HepG2 (cell line): Measurements from ENCODE around the gene MEGF6. TPM values are rescaled to one million over a fixed set of nuclear protein-coding genes. Genes with fewer than 3 reads are reported as not detected.

ENCODE experiments used
- ATAC-seq: fragments of 200-7000 bp; cut with Tn5 transposase; 3 replicates; pipeline ENCODE4 v1.9.1; 2020; ENCODE audit warnings: mild to moderate bottlenecking, moderate library complexity
- BruUV-seq: library from RNA; stranded (reverse); fragments of 400-500 nt; replicated peaks from 2 replicates; lab custom pipeline; 2021; lab: Mats Ljungman, UMichigan
- CTCF ChIA-PET: fragments of 300-600 bp; formaldehyde crosslinking; extraction: SDS; loops from one replicate; lab custom pipeline; 2021; ENCODE audit warnings: low total read pairs, inconsistent platforms, low intra/inter-chr PET ratio; lab: Yijun Ruan, JAX
- POLR2A ChIA-PET: fragments of 350-600 bp; sonication (Branson Sonifier 250); formaldehyde crosslinking; loops from one replicate; lab custom pipeline; 2020; ENCODE audit warnings: antibody characterized with exemption, inconsistent platforms; lab: Yijun Ruan, JAX
- DNase-seq: peaks from one replicate; pipeline ENCODE4 v3.0.0-alpha.2; 2015; ENCODE audit warnings: low spot score
- FAIRE-seq: peaks from 3 replicates; lab custom pipeline; 2011; peaks lifted over from hg19 to GRCh38; lab: Jason Lieb, UNC
- H2AFZ ChIP-seq: one replicate; pipeline ENCODE4 v1.6.1; 2011; ENCODE audit warnings: low read length, inconsistent platforms
- H3K27ac ChIP-seq: fragments of 300-600 bp; 3 replicates; pipeline ENCODE4 v1.8.0; 2011; ENCODE audit warnings: mixed run types, mild to moderate bottlenecking, mixed read lengths, low read length, inconsistent platforms; ENCODE audit not compliant: insufficient read depth; ENCODE audit errors: extremely low read length
- H3K27me3 ChIP-seq, 2 experiments: fragments of 200-600 bp in 1 of 2; 2 replicates in 1 of 2; 3 replicates in 1 of 2; pipeline versions ENCODE4 v1.6.0 to v1.8.0; 2011; ENCODE audit warnings: low read length in 2 of 2, mild to moderate bottlenecking in 2 of 2, moderate library complexity in 2 of 2, inconsistent platforms in 1 of 2; ENCODE audit not compliant: insufficient read depth in 2 of 2, control insufficient read depth in 1 of 2
- H3K36me3 ChIP-seq, 2 experiments: fragments of 200-600 bp in 1 of 2; replicated peaks in 1 of 2; 2 replicates in 1 of 2; 3 replicates in 1 of 2; pipeline versions ENCODE4 v1.5.1 to v1.8.0; 2011; ENCODE audit warnings: low read length in 2 of 2, inconsistent platforms in 1 of 2; ENCODE audit not compliant: insufficient read depth in 2 of 2, control insufficient read depth in 1 of 2
- H3K4me1 ChIP-seq: 2 replicates; pipeline ENCODE4 v1.5.1; 2012; ENCODE audit warnings: low read length, inconsistent platforms; ENCODE audit not compliant: insufficient read depth
- H3K4me2 ChIP-seq: 2 replicates; pipeline ENCODE4 v1.6.0; 2011; ENCODE audit warnings: low read depth, low read length, inconsistent platforms
- H3K4me3 ChIP-seq, 3 experiments: fragments of 200-600 bp in 1 of 3; sonication (generic), shearing (Covaris generic) in 1 of 3; replicated peaks in 1 of 3; 2 replicates each; pipeline ENCODE4 v1.5.1; 2011 to 2016; ENCODE audit warnings: low read length in 3 of 3, inconsistent platforms in 2 of 3, low read depth in 2 of 3, mild to moderate bottlenecking in 2 of 3, control low read depth in 1 of 3, mixed read lengths in 1 of 3; ENCODE audit not compliant: insufficient read depth in 1 of 3
- H3K79me2 ChIP-seq: one replicate; pipeline ENCODE4 v1.6.1; 2011; ENCODE audit warnings: low read length, inconsistent platforms; ENCODE audit not compliant: insufficient read depth
- H3K9ac ChIP-seq: 2 replicates; pipeline ENCODE4 v1.6.0; 2011; ENCODE audit warnings: mild to moderate bottlenecking, low read depth, low read length, inconsistent platforms; ENCODE audit not compliant: insufficient read depth
- H3K9me3 ChIP-seq: 2 replicates; pipeline ENCODE4 v1.5.1; 2012; ENCODE audit warnings: mild to moderate bottlenecking, low read length
- H4K20me1 ChIP-seq: 2 replicates; pipeline ENCODE4 v1.6.0; 2011; ENCODE audit warnings: inconsistent platforms, mild to moderate bottlenecking, low read length, moderate library complexity; ENCODE audit not compliant: insufficient read depth
- AGO2 ChIP-seq: fragments of 200-400 bp; formaldehyde crosslinking; optimal IDR thresholded peaks from 2 replicates; pipeline ENCODE3; 2017; ENCODE audit warnings: mild to moderate bottlenecking, low read depth, low read length, moderate library complexity
- CREM ChIP-seq, 2 experiments: sonication (generic) in 1 of 2; formaldehyde crosslinking in 1 of 2; IDR thresholded peaks; 2 replicates each; pipeline versions ENCODE4 v1.4.0 to v1.6.1; 2016 to 2020; ENCODE audit warnings: antibody characterized with exemption in 1 of 2, mild to moderate bottlenecking in 1 of 2, missing genetic modification reagents in 1 of 2
- ETV5 ChIP-seq: IDR thresholded peaks from 2 replicates; pipeline ENCODE4 v1.6.1; 2018; ENCODE audit warnings: missing biosample characterization, missing genetic modification reagents, inconsistent platforms, borderline replicate concordance
- HNRNPL ChIP-seq: fragments of 200-400 bp; formaldehyde crosslinking; IDR thresholded peaks from 2 replicates; pipeline ENCODE4 v1.6.1; 2017; ENCODE audit warnings: mild to moderate bottlenecking, low read depth, low read length
- NKX3-1 ChIP-seq: sonication (generic); formaldehyde crosslinking; IDR thresholded peaks from 2 replicates; pipeline ENCODE4 v1.5.0; 2020; ENCODE audit warnings: missing genetic modification reagents
- NR1H2 ChIP-seq: sonication (generic); formaldehyde crosslinking; IDR thresholded peaks from 2 replicates; pipeline ENCODE4 v1.8.1; 2022; ENCODE audit warnings: low read depth, missing genetic modification reagents, borderline replicate concordance
- RBFOX2 ChIP-seq: fragments of 200-400 bp; formaldehyde crosslinking; IDR thresholded peaks from 2 replicates; pipeline ENCODE4 v1.6.1; 2017; ENCODE audit warnings: low read depth, mild to moderate bottlenecking, low read length
- RBM22 ChIP-seq: fragments of 200-400 bp; formaldehyde crosslinking; optimal IDR thresholded peaks from 2 replicates; pipeline ENCODE3; 2017; ENCODE audit warnings: mild to moderate bottlenecking, low read length, moderate library complexity
- RFXAP ChIP-seq: sonication (generic); formaldehyde crosslinking; IDR thresholded peaks from 2 replicates; pipeline ENCODE4 v1.4.0; 2020; ENCODE audit warnings: missing genetic modification reagents, borderline replicate concordance
- WIZ ChIP-seq: sonication (generic); formaldehyde crosslinking; IDR thresholded peaks from 2 replicates; pipeline ENCODE4 v1.5.1; 2020; ENCODE audit warnings: mild to moderate bottlenecking, missing genetic modification reagents
- ZBTB1 ChIP-seq: sonication (generic); formaldehyde crosslinking; IDR thresholded peaks from 2 replicates; pipeline ENCODE4 v1.4.0; 2020; ENCODE audit warnings: missing genetic modification reagents, borderline replicate concordance
- ZKSCAN5 ChIP-seq: sonication (generic); formaldehyde crosslinking; IDR thresholded peaks from 2 replicates; pipeline ENCODE4 v1.5.1; 2020; ENCODE audit warnings: mild to moderate bottlenecking, missing genetic modification reagents
- ZNF451 ChIP-seq: sonication (generic); formaldehyde crosslinking; IDR thresholded peaks from 2 replicates; pipeline ENCODE4 v1.5.0; 2020; ENCODE audit warnings: mild to moderate bottlenecking, missing genetic modification reagents
- WGBS: methylation state at CpG from one replicate; pipeline ENCODE4 v1.1.6; 2017; ENCODE audit warnings: low lambda C conversion rate; 5-methylcytosine and 5-hydroxymethylcytosine counted together
- in situ Hi-C: cut with HindIII; loops from 2 replicates; pipeline ENCODE4 v1.10.0; 2017; ENCODE audit warnings: low pct_unique_long_range_greater_than_20kb; ENCODE audit not compliant: extremely low pct_ligation_motif_present
- intact Hi-C: fragments of 100-400 bp; cut with micrococcal nuclease; formaldehyde crosslinking; loops from one replicate; pipeline ENCODE4 v1.10.0; 2022; ENCODE audit not compliant: unreplicated experiment
- polyA plus RNA-seq, 8 experiments: library from polyadenylated mRNA; depleted of rRNA in 3 of 8; stranded (reverse) in 7 of 8; unstranded in 1 of 8; fragments of >200 nt; fragmentation: Illumina TruSeq in 4 of 8; extraction: Trizol in 4 of 8; gene quantifications; 2 replicates each; pipeline versions ENCODE4 v1.2.1 to v1.2.3, GENCODE V29; 2011 to 2016; ENCODE audit warnings: low read depth in 4 of 8, missing spikeins in 1 of 8, mixed read lengths in 1 of 8; ENCODE audit not compliant: insufficient read depth in 1 of 8
- total RNA-seq, 5 experiments: library from RNA; depleted of rRNA; stranded (reverse); fragments of >200 nt; fragmentation: Illumina TruSeq; extraction: Trizol; gene quantifications; 2 replicates each; pipeline ENCODE4 v1.2.3, GENCODE V29; 2016; ENCODE audit warnings: low read depth in 1 of 5
- TF ChIP-seq, protein P1 (sequence below): sonication (generic); formaldehyde crosslinking; IDR thresholded peaks from 2 replicates; pipeline ENCODE4 v1.4.0; 2020; ENCODE audit warnings: missing genetic modification reagents, borderline replicate concordance
- TF ChIP-seq, protein P2 (sequence below): sonication (generic); formaldehyde crosslinking; IDR thresholded peaks from 2 replicates; pipeline ENCODE4 v1.5.1; 2020; ENCODE audit warnings: missing genetic modification reagents, mild to moderate bottlenecking, borderline replicate concordance
- TF ChIP-seq, protein P3 (sequence below): sonication (generic); formaldehyde crosslinking; IDR thresholded peaks from 2 replicates; pipeline ENCODE4 v1.4.0; 2020; ENCODE audit warnings: mild to moderate bottlenecking, missing genetic modification reagents

The MEGF6 gene
- total and polyA plus RNA-seq, 2 of the 13 experiments (the other 11 are each of a cell fraction or from before 2014, with no cell fraction given), result 1.9 TPM

DNA sequence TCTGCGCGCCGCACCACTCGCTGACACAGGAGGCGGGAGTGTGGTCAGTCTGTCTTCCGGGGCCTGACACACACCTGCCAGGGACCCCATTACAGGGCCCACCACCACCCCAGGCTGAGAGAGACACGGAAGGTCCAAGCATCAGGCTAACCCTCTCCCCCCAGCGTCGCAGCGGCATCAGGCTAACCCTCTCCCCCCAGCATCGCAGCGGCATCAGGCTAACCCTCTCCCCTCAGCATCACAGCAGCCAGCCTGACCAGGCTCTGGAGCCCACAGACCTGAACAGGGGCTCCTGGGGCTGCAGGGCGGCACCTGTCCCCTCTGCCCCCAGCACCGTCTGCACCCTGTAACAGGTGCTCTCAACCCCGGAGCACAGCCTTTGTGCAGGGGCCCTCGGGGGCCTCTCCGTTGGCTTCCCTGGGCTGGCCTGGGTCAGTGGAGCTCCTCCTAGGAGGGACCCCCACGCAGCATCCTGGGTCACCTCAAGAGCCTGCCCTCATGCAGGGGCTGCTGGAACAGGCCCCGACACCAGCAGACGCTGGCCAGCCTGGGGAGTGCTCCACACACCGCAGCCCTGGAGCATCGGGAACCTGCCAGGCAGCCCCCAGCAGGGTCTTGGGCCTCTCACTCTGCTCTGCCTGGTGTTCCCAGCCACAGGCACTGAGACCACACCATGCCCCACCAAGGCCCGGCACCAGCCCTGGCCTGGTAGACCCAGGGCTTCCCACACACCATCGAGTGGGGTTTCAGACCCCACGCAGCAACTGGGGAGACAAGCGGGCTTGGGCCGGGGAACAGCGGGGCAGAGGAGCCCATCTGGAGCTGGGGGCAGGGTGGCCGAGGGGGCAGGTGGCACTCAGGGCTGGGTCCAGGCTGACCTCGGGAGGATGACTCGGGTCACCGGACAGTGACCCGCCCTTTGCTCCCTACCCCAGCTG, 67.0 kb downstream of the MEGF6 start:
- in situ Hi-C loops (no loop called here), intact Hi-C loops (no loop called here)
- FAIRE-seq (no peak), ATAC-seq (no peak), DNase-seq (no peak)
- 43% methylated on average over 4 of the region's 33 CpGs for WGBS
- Histone ChIP-seq H3K4me3 (no peak overlapping the region), H3K27ac (no peak overlapping the region), H3K4me1 (no peaks in the 10 kb centered on the region), H3K79me2 (no peaks in the 10 kb centered on the region), H3K4me2 (no peak overlapping the region), H4K20me1 (peaks cover 3% of the 10 kb centered on the region; the same call in 1 of the 2 replicates), H3K9ac (no peak overlapping the region), H3K9me3 (no peaks in the 10 kb centered on the region), H3K36me3 (no peaks in the 10 kb centered on the region), H3K27me3 (peaks cover 21 to 47% of the 10 kb centered on the region in 2 experiments; a peak in 4 of 5 replicates), H2AFZ (no peak overlapping the region)
- no TSS peak for BruUV-seq
- ChIA-PET POLR2A (no interaction called here), CTCF (no interaction called here)
- peak; percentile 51 for TF ChIP-seq RBM22
- TF ChIP-seq, protein P1, sequence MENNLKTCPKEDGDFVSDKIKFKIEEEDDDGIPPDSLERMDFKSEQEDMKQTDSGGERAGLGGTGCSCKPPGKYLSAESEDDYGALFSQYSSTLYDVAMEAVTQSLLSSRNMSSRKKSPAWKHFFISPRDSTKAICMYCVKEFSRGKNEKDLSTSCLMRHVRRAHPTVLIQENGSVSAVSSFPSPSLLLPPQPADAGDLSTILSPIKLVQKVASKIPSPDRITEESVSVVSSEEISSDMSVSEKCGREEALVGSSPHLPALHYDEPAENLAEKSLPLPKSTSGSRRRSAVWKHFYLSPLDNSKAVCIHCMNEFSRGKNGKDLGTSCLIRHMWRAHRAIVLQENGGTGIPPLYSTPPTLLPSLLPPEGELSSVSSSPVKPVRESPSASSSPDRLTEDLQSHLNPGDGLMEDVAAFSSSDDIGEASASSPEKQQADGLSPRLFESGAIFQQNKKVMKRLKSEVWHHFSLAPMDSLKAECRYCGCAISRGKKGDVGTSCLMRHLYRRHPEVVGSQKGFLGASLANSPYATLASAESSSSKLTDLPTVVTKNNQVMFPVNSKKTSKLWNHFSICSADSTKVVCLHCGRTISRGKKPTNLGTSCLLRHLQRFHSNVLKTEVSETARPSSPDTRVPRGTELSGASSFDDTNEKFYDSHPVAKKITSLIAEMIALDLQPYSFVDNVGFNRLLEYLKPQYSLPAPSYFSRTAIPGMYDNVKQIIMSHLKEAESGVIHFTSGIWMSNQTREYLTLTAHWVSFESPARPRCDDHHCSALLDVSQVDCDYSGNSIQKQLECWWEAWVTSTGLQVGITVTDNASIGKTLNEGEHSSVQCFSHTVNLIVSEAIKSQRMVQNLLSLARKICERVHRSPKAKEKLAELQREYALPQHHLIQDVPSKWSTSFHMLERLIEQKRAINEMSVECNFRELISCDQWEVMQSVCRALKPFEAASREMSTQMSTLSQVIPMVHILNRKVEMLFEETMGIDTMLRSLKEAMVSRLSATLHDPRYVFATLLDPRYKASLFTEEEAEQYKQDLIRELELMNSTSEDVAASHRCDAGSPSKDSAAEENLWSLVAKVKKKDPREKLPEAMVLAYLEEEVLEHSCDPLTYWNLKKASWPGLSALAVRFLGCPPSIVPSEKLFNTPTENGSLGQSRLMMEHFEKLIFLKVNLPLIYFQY, result no peak
- TF ChIP-seq ZKSCAN5 (CRISPR knock-in tag), result no peak
- TF ChIP-seq RBFOX2, result peak; percentile 25; the same call in 1 of the 2 replicates
- TF ChIP-seq NR1H2 (CRISPR knock-in tag), result no peak
- TF ChIP-seq CREM (IDR thresholded peaks at IDR 0.05), result no peak
- TF ChIP-seq CREM (CRISPR knock-in tag; IDR thresholded peaks at IDR 0.05), result no peak
- peak; percentile 56 for TF ChIP-seq AGO2
- TF ChIP-seq, protein P2, sequence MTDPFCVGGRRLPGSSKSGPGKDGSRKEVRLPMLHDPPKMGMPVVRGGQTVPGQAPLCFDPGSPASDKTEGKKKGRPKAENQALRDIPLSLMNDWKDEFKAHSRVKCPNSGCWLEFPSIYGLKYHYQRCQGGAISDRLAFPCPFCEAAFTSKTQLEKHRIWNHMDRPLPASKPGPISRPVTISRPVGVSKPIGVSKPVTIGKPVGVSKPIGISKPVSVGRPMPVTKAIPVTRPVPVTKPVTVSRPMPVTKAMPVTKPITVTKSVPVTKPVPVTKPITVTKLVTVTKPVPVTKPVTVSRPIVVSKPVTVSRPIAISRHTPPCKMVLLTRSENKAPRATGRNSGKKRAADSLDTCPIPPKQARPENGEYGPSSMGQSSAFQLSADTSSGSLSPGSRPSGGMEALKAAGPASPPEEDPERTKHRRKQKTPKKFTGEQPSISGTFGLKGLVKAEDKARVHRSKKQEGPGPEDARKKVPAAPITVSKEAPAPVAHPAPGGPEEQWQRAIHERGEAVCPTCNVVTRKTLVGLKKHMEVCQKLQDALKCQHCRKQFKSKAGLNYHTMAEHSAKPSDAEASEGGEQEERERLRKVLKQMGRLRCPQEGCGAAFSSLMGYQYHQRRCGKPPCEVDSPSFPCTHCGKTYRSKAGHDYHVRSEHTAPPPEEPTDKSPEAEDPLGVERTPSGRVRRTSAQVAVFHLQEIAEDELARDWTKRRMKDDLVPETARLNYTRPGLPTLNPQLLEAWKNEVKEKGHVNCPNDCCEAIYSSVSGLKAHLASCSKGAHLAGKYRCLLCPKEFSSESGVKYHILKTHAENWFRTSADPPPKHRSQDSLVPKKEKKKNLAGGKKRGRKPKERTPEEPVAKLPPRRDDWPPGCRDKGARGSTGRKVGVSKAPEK (CRISPR knock-in tag), result no peak
- TF ChIP-seq ETV5, result no peak
- 0 out of 2 replicates have a peak, but pooled peaks have one; percentile 19 for TF ChIP-seq HNRNPL
- no peak for TF ChIP-seq RFXAP (CRISPR knock-in tag)
- TF ChIP-seq NKX3-1 (CRISPR knock-in tag), result no peak
- no peak for TF ChIP-seq ZNF451 (CRISPR knock-in tag)
- TF ChIP-seq, protein P3, sequence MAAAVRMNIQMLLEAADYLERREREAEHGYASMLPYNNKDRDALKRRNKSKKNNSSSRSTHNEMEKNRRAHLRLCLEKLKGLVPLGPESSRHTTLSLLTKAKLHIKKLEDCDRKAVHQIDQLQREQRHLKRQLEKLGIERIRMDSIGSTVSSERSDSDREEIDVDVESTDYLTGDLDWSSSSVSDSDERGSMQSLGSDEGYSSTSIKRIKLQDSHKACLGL (CRISPR knock-in tag), result no peak
- no peak for TF ChIP-seq ZBTB1 (CRISPR knock-in tag)
- TF ChIP-seq WIZ (CRISPR knock-in tag), result no peak
